Endometrial microvascular endothelial cells (primary cell): ENCODE results near the gene MAGEB18. TPM values are rescaled to one million over a fixed set of nuclear protein-coding genes. Genes with fewer than 3 reads are reported as not detected.

Experiments used
- in situ Hi-C: cut with HindIII; loops from 2 replicates; pipeline ENCODE4 v1.10.0; 2017; ENCODE audit warnings: low sequenced_read_pairs, low pct_unique_long_range_greater_than_20kb; ENCODE audit errors: inconsistent ontology term
- total RNA-seq: library from RNA; depleted of rRNA; stranded (reverse); fragments of >200 nt; gene quantifications from one replicate; pipeline ENCODE4 v1.2.3, GENCODE V29; 2015; ENCODE audit errors: inconsistent ontology term

The MAGEB18 gene
- not detected for total RNA-seq

DNA sequence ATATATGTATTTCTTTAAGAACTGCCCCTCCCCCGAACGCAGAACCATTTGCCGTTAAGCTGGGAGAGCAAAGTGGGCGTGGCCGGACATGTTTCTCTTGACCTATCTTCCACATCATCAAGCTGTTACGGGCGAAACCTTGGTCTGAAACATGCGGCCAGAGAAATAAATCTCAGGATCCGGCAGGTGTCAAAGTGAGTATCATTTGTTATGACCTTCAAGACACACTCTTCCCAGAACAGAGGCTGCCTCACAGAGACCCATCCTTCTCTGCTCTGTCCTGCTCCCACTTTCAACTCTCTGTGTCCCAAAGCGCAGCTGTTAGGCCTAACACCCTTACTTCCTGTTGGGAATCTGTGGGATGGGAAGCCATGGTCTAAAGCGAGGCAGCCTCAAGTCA lies at the start of gene MAGEB18:
MAGEB18 (plus strand) TSS at position 70 of the 400 bp plus-strand sequence. CDS start 643 bp downstream, outside the sequence.
- in situ Hi-C loops: no loop called here

DNA sequence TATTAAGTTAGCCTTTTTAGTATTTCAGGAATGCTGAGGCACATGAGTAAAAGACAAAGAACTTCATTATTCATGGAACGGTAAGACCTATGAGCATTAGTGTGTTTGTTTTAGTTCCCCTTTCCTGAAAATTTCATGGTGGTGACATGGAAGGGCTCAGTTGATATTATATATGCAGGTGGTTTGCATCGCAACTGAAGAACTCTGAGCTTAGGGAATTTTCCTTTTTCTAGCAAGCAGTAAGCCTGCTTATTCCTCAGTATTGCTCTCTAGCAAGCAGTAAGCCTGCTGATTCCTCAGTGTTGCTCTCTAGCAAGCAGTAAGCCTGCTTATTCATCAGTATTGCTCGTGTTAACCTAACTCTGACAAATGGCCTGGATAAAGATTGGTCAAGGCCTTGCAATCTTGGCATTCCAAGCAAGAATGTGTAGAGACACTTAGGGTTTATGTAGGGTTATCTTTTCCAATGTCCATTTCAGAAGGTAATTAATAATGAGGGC lies 37.7 kb upstream of the MAGEB18 start:
- in situ Hi-C loops: no loop called here

DNA sequence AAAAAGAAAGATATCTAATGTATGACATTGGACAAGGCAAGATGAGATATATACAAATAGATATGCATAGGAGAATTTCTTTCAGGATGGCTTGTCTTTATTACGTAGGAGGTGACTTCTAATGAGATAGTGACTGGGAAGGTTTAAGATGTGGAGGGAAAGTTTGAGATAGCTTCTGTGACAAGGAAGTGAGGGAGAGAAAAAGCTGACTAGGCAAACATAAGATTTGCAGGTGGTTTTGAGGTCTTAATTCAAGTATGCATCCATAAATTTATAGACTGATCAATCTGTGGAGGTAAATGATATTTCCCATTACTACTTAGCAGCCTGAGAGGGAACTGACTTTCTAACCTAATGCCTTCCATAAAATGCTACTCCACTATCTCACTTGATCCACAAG lies 29.0 kb upstream of the MAGEB18 start:
- in situ Hi-C loops: no loop called here

DNA sequence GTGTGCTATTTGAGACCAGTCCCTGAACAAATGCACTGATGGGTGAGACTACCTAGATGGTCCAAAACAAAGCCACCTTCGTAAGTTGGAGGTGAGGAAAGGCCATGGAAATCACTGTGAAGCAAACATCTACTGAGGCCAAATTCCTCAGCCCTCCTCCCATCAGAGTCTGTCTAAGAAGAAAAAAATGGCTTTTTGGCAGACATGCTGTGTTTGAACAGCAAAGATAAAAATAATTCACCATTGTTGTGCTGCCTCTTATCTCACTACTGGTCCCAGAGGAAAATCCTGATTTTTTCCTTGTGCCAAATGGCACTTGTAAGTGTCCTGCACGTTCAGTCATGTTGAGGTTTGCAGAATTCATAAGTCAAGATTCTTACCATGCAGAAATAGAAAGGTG lies 7.9 kb downstream of the MAGEB18 start:
- in situ Hi-C loops: no loop called here

DNA sequence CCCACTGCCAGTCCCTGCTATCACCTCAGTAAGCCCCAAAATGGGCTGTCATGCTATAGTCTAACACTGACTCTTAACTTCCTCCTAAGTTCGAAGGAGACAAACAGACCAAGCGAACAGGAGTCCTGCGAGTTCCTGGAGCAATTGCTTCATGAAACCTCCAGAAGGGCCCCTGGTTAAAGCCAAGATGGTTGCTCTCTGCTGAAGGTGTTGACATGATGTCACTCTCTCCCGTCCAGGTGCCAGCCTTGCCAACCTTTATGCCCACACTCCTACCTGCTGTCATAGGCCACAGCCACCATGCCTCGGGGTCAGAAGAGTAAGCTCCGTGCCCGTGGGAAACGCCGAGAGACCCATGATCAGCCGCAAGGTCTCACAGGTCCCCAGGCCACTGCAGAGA lies 22.2 kb downstream of the MAGEB18 start, which contains the start of gene MAGEB6B:
MAGEB6B (plus strand) TSS at position 301 of the 400 bp plus-strand sequence; CDS start at position 301, 0 bp downstream.
- in situ Hi-C loops: no loop called here

Other genes with a start within 250 kb of the MAGEB18 start
- not detected for gene MAGEB6B, start 22.3 kb downstream of the MAGEB18 start, total RNA-seq
- gene MAGEB6, start 54.1 kb downstream of the MAGEB18 start, total RNA-seq: not detected
- not detected for gene MAGEB5, start 77.8 kb downstream of the MAGEB18 start, total RNA-seq